K562 (cell line): Measurements from ENCODE around the gene DPEP3. TPM values are rescaled to one million over a fixed set of nuclear protein-coding genes. Genes with fewer than 3 reads are reported as not detected.

Experiments
- polyA plus RNA-seq, 8 experiments: library from polyadenylated mRNA; depleted of rRNA in 4 of 8; stranded (reverse) in 5 of 8; unstranded in 3 of 8; fragments of >200 nt; fragmentation: Nextera tagmentation in 2 of 8; fragmentation: Illumina TruSeq in 1 of 8; extraction: Ambion mirVana in 2 of 8; extraction: Trizol in 1 of 8; gene quantifications; 2 replicates each; pipeline versions ENCODE4 v1.2.1 to v1.2.3, GENCODE V29; 2011 to 2014; ENCODE audit warnings: inconsistent platforms in 1 of 8, missing spikeins in 1 of 8
- total RNA-seq, 7 experiments: library from RNA; depleted of rRNA in 6 of 7; stranded (reverse); fragments of >200 nt in 6 of 7; fragmentation: Illumina TruSeq in 2 of 7; extraction: Trizol in 2 of 7; gene quantifications; 2 replicates each; pipeline versions ENCODE4 v1.2.1 to v1.2.3, GENCODE V29; 2011 to 2021; ENCODE audit warnings: low replicate concordance in 1 of 7
- TF ChIP-seq, protein P1 (sequence below), 2 experiments: fragments of 450-650 bp; formaldehyde crosslinking in 1 of 2; IDR thresholded peaks; 2 replicates each; pipeline versions ENCODE4 v1.4.0 to v1.6.1; 2014 to 2020; ENCODE audit warnings: mild to moderate bottlenecking in 2 of 2, borderline replicate concordance in 1 of 2, low read depth in 1 of 2

DPEP3 gene
- total and polyA plus RNA-seq, 9 of the 15 experiments (the other 6 are each of a cell fraction or from before 2014, with no cell fraction given), result not detected

DNA sequence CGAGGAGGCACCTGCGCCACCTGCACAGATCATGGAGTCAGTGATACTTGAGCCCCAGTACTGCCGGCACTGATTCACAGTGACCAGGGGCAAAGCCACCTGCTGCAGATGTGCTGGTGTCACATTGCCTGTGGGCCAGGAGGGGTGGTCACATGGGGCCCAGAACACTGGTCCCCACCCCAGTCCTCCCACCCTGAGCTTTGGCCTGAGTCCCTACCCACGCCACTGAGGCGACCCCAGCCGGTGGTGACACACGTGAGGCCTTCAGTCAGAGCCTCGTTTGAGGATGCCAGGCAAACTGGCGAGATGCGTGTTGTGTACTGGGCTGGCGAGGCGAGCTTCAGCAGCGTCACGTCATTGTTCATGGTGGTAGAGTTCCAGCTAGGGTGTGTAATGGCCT lies 50.1 kb downstream of the DPEP3 start (continued):
- TF ChIP-seq, protein P1, sequence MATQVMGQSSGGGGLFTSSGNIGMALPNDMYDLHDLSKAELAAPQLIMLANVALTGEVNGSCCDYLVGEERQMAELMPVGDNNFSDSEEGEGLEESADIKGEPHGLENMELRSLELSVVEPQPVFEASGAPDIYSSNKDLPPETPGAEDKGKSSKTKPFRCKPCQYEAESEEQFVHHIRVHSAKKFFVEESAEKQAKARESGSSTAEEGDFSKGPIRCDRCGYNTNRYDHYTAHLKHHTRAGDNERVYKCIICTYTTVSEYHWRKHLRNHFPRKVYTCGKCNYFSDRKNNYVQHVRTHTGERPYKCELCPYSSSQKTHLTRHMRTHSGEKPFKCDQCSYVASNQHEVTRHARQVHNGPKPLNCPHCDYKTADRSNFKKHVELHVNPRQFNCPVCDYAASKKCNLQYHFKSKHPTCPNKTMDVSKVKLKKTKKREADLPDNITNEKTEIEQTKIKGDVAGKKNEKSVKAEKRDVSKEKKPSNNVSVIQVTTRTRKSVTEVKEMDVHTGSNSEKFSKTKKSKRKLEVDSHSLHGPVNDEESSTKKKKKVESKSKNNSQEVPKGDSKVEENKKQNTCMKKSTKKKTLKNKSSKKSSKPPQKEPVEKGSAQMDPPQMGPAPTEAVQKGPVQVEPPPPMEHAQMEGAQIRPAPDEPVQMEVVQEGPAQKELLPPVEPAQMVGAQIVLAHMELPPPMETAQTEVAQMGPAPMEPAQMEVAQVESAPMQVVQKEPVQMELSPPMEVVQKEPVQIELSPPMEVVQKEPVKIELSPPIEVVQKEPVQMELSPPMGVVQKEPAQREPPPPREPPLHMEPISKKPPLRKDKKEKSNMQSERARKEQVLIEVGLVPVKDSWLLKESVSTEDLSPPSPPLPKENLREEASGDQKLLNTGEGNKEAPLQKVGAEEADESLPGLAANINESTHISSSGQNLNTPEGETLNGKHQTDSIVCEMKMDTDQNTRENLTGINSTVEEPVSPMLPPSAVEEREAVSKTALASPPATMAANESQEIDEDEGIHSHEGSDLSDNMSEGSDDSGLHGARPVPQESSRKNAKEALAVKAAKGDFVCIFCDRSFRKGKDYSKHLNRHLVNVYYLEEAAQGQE (IDR thresholded peaks at IDR 0.05; ENCODE audit: borderline replicate concordance), result no peak
- TF ChIP-seq, protein P1 (CRISPR knock-in tag; IDR thresholded peaks at IDR 0.05; ENCODE audit: low read depth), result no peak
